Type B pancreatic cell (in vitro differentiated cells): ENCODE results near the gene GRIK2. TPM values are rescaled to one million over a fixed set of nuclear protein-coding genes. Genes with fewer than 3 reads are reported as not detected.

ENCODE experiments used
- DNase-seq: peaks from one replicate; pipeline ENCODE4 v3.0.0; 2021; ENCODE audit warnings: mixed read lengths; ENCODE audit not compliant: unreplicated experiment; ENCODE audit errors: extremely low spot score
- H3K27ac Mint-ChIP-seq: 2 replicates; pipeline ENCODE4 v1.8.0; 2021; ENCODE audit warnings: mild to moderate bottlenecking, mixed read lengths
- H3K27me3 Mint-ChIP-seq: 2 replicates; pipeline ENCODE4 v1.8.0; 2021; ENCODE audit warnings: mixed read lengths
- H3K36me3 Mint-ChIP-seq: 2 replicates; pipeline ENCODE4 v1.8.0; 2021; ENCODE audit warnings: mixed read lengths
- H3K4me1 Mint-ChIP-seq: one replicate; pipeline ENCODE4 v1.8.0; 2021; ENCODE audit warnings: mixed read lengths; ENCODE audit not compliant: unreplicated experiment
- H3K4me3 Mint-ChIP-seq: 2 replicates; pipeline ENCODE4 v1.8.0; 2021; ENCODE audit warnings: mild to moderate bottlenecking, mixed read lengths
- H3K9me3 Mint-ChIP-seq: 2 replicates; pipeline ENCODE4 v1.8.0; 2021; ENCODE audit warnings: mixed read lengths
- CTCF ChIP-seq: fragments of 200-600 bp; sonication (generic); conservative IDR thresholded peaks from 2 replicates; pipeline ENCODE4 v1.5.0; 2021; ENCODE audit warnings: antibody characterized with exemption, mild to moderate bottlenecking
- total RNA-seq: library from RNA; stranded (reverse); gene quantifications from 2 replicates; pipeline ENCODE4 v1.2.1, GENCODE V29; 2021; ENCODE audit warnings: low replicate concordance

GRIK2 gene
- total RNA-seq, 1 donor from 2014 or later = 4.8 TPM

- Mint-ChIP-seq H3K4me1 (no peaks in the 10 kb centered on the region), H3K27ac (no peak overlapping the region), H3K9me3 (no peaks in the 10 kb centered on the region), H3K4me3 (no peak overlapping the region), H3K27me3 (no peaks in the 10 kb centered on the region), H3K36me3 (no peaks in the 10 kb centered on the region)
- no peak for DNase-seq
- no peak for TF ChIP-seq CTCF
Observed at GRCh38 chr6:101484781-101485180, 91.3 kb downstream of the GRIK2 start.

- no peaks in the 10 kb centered on the region for H3K9me3 Mint-ChIP-seq
- H3K36me3 Mint-ChIP-seq = no peaks in the 10 kb centered on the region
- no peaks in the 10 kb centered on the region for H3K4me1 Mint-ChIP-seq
- no peaks in the 10 kb centered on the region for H3K27me3 Mint-ChIP-seq
- H3K27ac Mint-ChIP-seq = no peak overlapping the region
- no peak for TF ChIP-seq CTCF
- no peak for DNase-seq
- no peak overlapping the region for H3K4me3 Mint-ChIP-seq
Observed at GRCh38 chr6:101486124-101486523, 92.6 kb downstream of the GRIK2 start.

GRCh38 chr6:101486726-101487125 is 93.2 kb downstream of the GRIK2 start:
- H3K27ac Mint-ChIP-seq = no peak overlapping the region
- TF ChIP-seq CTCF = no peak
- H3K27me3 Mint-ChIP-seq = no peaks in the 10 kb centered on the region
- H3K4me3 Mint-ChIP-seq = no peak overlapping the region
- DNase-seq = no peak
- H3K9me3 Mint-ChIP-seq = no peaks in the 10 kb centered on the region
- no peaks in the 10 kb centered on the region for H3K4me1 Mint-ChIP-seq
- no peaks in the 10 kb centered on the region for H3K36me3 Mint-ChIP-seq

- no peak for DNase-seq
- no peak overlapping the region for H3K27ac Mint-ChIP-seq
- H3K9me3 Mint-ChIP-seq = no peaks in the 10 kb centered on the region
- TF ChIP-seq CTCF = no peak
- H3K4me1 Mint-ChIP-seq = no peaks in the 10 kb centered on the region
- no peak overlapping the region for H3K4me3 Mint-ChIP-seq
- no peaks in the 10 kb centered on the region for H3K27me3 Mint-ChIP-seq
- H3K36me3 Mint-ChIP-seq = no peaks in the 10 kb centered on the region
Observed at GRCh38 chr6:101489456-101489855, 95.9 kb downstream of the GRIK2 start.

GRCh38 chr6:101490857-101491256 is 97.3 kb downstream of the GRIK2 start:
- no peak overlapping the region for H3K27ac Mint-ChIP-seq
- no peaks in the 10 kb centered on the region for H3K27me3 Mint-ChIP-seq
- no peaks in the 10 kb centered on the region for H3K36me3 Mint-ChIP-seq
- no peaks in the 10 kb centered on the region for H3K9me3 Mint-ChIP-seq
- no peak overlapping the region for H3K4me3 Mint-ChIP-seq
- no peaks in the 10 kb centered on the region for H3K4me1 Mint-ChIP-seq
- no peak for DNase-seq
- no peak for TF ChIP-seq CTCF

- Mint-ChIP-seq H3K9me3 (no peaks in the 10 kb centered on the region), H3K36me3 (no peaks in the 10 kb centered on the region), H3K4me3 (no peak overlapping the region), H3K27ac (no peak overlapping the region), H3K4me1 (no peaks in the 10 kb centered on the region), H3K27me3 (no peaks in the 10 kb centered on the region)
- no peak for TF ChIP-seq CTCF
- no peak for DNase-seq
Observed at GRCh38 chr6:101502818-101503217, 109.3 kb downstream of the GRIK2 start.
